ENCODE results near the gene KRTAP1-5.
"Not testable (repeated sequence)": the region's sequence is repeated elsewhere in the genome, so short reads cannot be mapped to it uniquely, and the experiment has no call there.

The KRTAP1-5 gene

GRCh38 chr17:41046735-41047465, 19.9 kb upstream of the KRTAP1-5 start, which contains the start of gene KRTAP2-1:
Gene KRTAP2-1, minus strand, starts transcription at chr17:41047316. Its CDS starts 49 bp downstream, at chr17:41047267.
- DNase-seq: not testable (repeated sequence)

GRCh38 chr17:41042953-41043352, 15.9 kb upstream of the KRTAP1-5 start:
- DNase-seq: no peak

- DNase-seq: not testable (repeated sequence)
These were observed 14.0 kb upstream of the KRTAP1-5 start, which contains the start of gene KRTAP1-1 for GRCh38 chr17:41040783-41041571. Gene KRTAP1-1, minus strand, starts transcription at chr17:41041450. Its CDS starts 53 bp downstream, at chr17:41041397.

- no peak for DNase-seq
These were observed 10.9 kb upstream of the KRTAP1-5 start for GRCh38 chr17:41037853-41038350.

GRCh38 chr17:41034346-41034935, 7.4 kb upstream of the KRTAP1-5 start, which contains the start of gene KRTAP1-3:
Gene KRTAP1-3, minus strand, starts transcription at chr17:41034874. Its CDS starts 53 bp downstream, at chr17:41034821.
- not testable (repeated sequence) for DNase-seq

GRCh38 chr17:41029633-41030245, 2.7 kb upstream of the KRTAP1-5 start, which contains the start of gene KRTAP1-4:
Gene KRTAP1-4, minus strand, starts transcription at chr17:41030195. Its CDS starts 117 bp downstream, at chr17:41030078.
- DNase-seq: no peak

- no peak for DNase-seq
These were observed 2.3 kb downstream of the KRTAP1-5 start for GRCh38 chr17:41024697-41025096.

- no peak for DNase-seq
These were observed 6.7 kb downstream of the KRTAP1-5 start for GRCh38 chr17:41020336-41020735.

- DNase-seq: no peak
These were observed 7.6 kb downstream of the KRTAP1-5 start for GRCh38 chr17:41019415-41019814.

- no peak for DNase-seq
These were observed 8.5 kb downstream of the KRTAP1-5 start for GRCh38 chr17:41018541-41018940.

- DNase-seq: no peak
These were observed 10.3 kb downstream of the KRTAP1-5 start for GRCh38 chr17:41016578-41017215.

GRCh38 chr17:41015454-41015853, 11.6 kb downstream of the KRTAP1-5 start:
- no peak for DNase-seq

GRCh38 chr17:41013606-41014005, 13.4 kb downstream of the KRTAP1-5 start:
- DNase-seq: no peak

- DNase-seq: no peak
These were observed 13.8 kb downstream of the KRTAP1-5 start for GRCh38 chr17:41013181-41013580.

- DNase-seq: no peak
These were observed 14.5 kb downstream of the KRTAP1-5 start for GRCh38 chr17:41012326-41013120.

- DNase-seq: no peak
These were observed 16.6 kb downstream of the KRTAP1-5 start for GRCh38 chr17:41010441-41010840.

- DNase-seq: no peak
These were observed 17.1 kb downstream of the KRTAP1-5 start for GRCh38 chr17:41009936-41010335.

GRCh38 chr17:41009301-41009760, 17.7 kb downstream of the KRTAP1-5 start:
- no peak for DNase-seq

GRCh38 chr17:41008811-41009210, 18.2 kb downstream of the KRTAP1-5 start, which contains the start of gene KRTAP3-1:
Gene KRTAP3-1, minus strand, starts transcription at chr17:41009128. Its CDS starts 54 bp downstream, at chr17:41009074.
- no peak for DNase-seq

- DNase-seq: no peak
These were observed 22.6 kb downstream of the KRTAP1-5 start for GRCh38 chr17:41004397-41004796.

- DNase-seq: no peak
These were observed 23.1 kb downstream of the KRTAP1-5 start for GRCh38 chr17:41003926-41004325.

All from stimulated activated CD4-positive, alpha-beta T cell treated with anti-CD3 and anti-CD28 coated beads, Interleukin-15, amount 100 ng/mL, for 24 hours (primary cell).